K562 (cell line): Measurements from ENCODE around the gene HYAL3. TPM values are rescaled to one million over a fixed set of nuclear protein-coding genes. Genes with fewer than 3 reads are reported as not detected.

Source experiments
- DEAF1 ChIP-seq: fragments of 450-650 bp; formaldehyde crosslinking; IDR thresholded peaks from 2 replicates; pipeline ENCODE4 v1.4.0; 2020; ENCODE audit warnings: mild to moderate bottlenecking, moderate library complexity
- MGA ChIP-seq: fragments of 450-650 bp; IDR thresholded peaks from 2 replicates; pipeline ENCODE4 v1.6.1; 2016; ENCODE audit warnings: mild to moderate bottlenecking, moderate library complexity
- TFAP4 ChIP-seq: sonication (generic); formaldehyde crosslinking; IDR thresholded peaks from 2 replicates; pipeline ENCODE4 v1.8.0; 2022; ENCODE audit warnings: missing genetic modification reagents, mild to moderate bottlenecking, moderate library complexity, borderline replicate concordance
- ZFP91 ChIP-seq: sonication (generic); formaldehyde crosslinking; IDR thresholded peaks from 2 replicates; pipeline ENCODE4 v1.8.0; 2022; ENCODE audit warnings: mild to moderate bottlenecking, missing genetic modification reagents
- ZNF639 ChIP-seq, 2 experiments: fragments of 200-800 bp in 1 of 2; sonication (Bioruptor generic) in 1 of 2; sonication (generic) in 1 of 2; formaldehyde crosslinking in 1 of 2; IDR thresholded peaks in 1 of 2; conservative IDR thresholded peaks in 1 of 2; 2 replicates each; pipeline versions ENCODE4 v1.5.0 to v1.6.1; 2016 to 2020; ENCODE audit warnings: missing compliant biosample characterization in 1 of 2, missing genetic modification characterization in 1 of 2, missing genetic modification reagents in 1 of 2
- ZSCAN32 ChIP-seq: fragments of 450-650 bp; formaldehyde crosslinking; IDR thresholded peaks from 2 replicates; pipeline ENCODE4 v1.4.0; 2020; ENCODE audit warnings: mild to moderate bottlenecking, moderate library complexity
- polyA plus RNA-seq, 8 experiments: library from polyadenylated mRNA; depleted of rRNA in 4 of 8; stranded (reverse) in 5 of 8; unstranded in 3 of 8; fragments of >200 nt; fragmentation: Nextera tagmentation in 2 of 8; fragmentation: Illumina TruSeq in 1 of 8; extraction: Ambion mirVana in 2 of 8; extraction: Trizol in 1 of 8; gene quantifications; 2 replicates each; pipeline versions ENCODE4 v1.2.1 to v1.2.3, GENCODE V29; 2011 to 2014; ENCODE audit warnings: inconsistent platforms in 1 of 8, missing spikeins in 1 of 8
- total RNA-seq, 7 experiments: library from RNA; depleted of rRNA in 6 of 7; stranded (reverse); fragments of >200 nt in 6 of 7; fragmentation: Illumina TruSeq in 2 of 7; extraction: Trizol in 2 of 7; gene quantifications; 2 replicates each; pipeline versions ENCODE4 v1.2.1 to v1.2.3, GENCODE V29; 2011 to 2021; ENCODE audit warnings: low replicate concordance in 1 of 7

The HYAL3 gene
- total and polyA plus RNA-seq, 9 of the 15 experiments (the other 6 are each of a cell fraction or from before 2014, with no cell fraction given), result 0.38 to 9.1 (median 6.8) TPM

GRCh38 chr3:50272911-50273688, 26.1 kb downstream of the HYAL3 start (continued):
- TF ChIP-seq MGA, result no peak
- TF ChIP-seq TFAP4 (CRISPR knock-in tag), result peak; percentile 57; the same call in 1 of the 2 replicates
- TF ChIP-seq ZSCAN32 (CRISPR knock-in tag), result no peak
- TF ChIP-seq ZNF639 (CRISPR knock-in tag; conservative IDR thresholded peaks at IDR 0.05 in 1 of 2, IDR thresholded peaks at IDR 0.05 in 1 of 2), result no peak
- peak; percentile 89 for TF ChIP-seq DEAF1 (CRISPR knock-in tag)
- TF ChIP-seq ZFP91 (CRISPR knock-in tag), result peak; percentile 56; the same call in 1 of the 2 replicates
